ENCODE data around the gene CAMTA1.

DNA sequence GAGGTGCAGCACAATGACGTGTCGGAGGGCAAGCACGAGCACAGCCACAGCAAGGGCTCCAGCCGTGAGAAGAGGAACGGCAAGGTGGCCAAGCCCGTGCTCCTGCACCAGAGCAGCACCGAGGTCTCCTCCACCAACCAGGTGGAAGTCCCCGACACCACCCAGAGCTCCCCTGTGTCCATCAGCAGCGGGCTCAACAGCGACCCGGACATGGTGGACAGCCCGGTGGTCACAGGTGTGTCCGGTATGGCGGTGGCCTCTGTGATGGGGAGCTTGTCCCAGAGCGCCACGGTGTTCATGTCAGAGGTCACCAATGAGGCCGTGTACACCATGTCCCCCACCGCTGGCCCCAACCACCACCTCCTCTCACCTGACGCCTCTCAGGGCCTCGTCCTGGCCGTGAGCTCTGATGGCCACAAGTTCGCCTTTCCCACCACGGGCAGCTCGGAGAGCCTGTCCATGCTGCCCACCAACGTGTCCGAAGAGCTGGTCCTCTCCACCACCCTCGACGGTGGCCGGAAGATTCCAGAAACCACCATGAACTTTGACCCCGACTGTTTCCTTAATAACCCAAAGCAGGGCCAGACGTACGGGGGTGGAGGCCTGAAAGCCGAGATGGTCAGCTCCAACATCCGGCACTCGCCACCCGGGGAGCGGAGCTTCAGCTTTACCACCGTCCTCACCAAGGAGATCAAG, 878.3 kb downstream of the CAMTA1 start:
- no peak for TF ChIP-seq HNF4A (conservative IDR thresholded peaks at IDR 0.05)
- TF ChIP-seq, protein P1, sequence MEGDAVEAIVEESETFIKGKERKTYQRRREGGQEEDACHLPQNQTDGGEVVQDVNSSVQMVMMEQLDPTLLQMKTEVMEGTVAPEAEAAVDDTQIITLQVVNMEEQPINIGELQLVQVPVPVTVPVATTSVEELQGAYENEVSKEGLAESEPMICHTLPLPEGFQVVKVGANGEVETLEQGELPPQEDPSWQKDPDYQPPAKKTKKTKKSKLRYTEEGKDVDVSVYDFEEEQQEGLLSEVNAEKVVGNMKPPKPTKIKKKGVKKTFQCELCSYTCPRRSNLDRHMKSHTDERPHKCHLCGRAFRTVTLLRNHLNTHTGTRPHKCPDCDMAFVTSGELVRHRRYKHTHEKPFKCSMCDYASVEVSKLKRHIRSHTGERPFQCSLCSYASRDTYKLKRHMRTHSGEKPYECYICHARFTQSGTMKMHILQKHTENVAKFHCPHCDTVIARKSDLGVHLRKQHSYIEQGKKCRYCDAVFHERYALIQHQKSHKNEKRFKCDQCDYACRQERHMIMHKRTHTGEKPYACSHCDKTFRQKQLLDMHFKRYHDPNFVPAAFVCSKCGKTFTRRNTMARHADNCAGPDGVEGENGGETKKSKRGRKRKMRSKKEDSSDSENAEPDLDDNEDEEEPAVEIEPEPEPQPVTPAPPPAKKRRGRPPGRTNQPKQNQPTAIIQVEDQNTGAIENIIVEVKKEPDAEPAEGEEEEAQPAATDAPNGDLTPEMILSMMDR (IDR thresholded peaks at IDR 0.05; ENCODE audit: low read depth, low read length, missing input control), result no peak
- no peak for TF ChIP-seq YY1 (IDR thresholded peaks at IDR 0.05)
- TF ChIP-seq NR2F2 (IDR thresholded peaks at IDR 0.05), result no peak
- no peak for TF ChIP-seq GABPA (IDR thresholded peaks at IDR 0.05 in 1 of 2, conservative IDR thresholded peaks at IDR 0.05 in 1 of 2)
- TF ChIP-seq, protein P2, sequence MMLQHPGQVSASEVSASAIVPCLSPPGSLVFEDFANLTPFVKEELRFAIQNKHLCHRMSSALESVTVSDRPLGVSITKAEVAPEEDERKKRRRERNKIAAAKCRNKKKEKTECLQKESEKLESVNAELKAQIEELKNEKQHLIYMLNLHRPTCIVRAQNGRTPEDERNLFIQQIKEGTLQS (IDR thresholded peaks at IDR 0.05), result no peak
- no peak for TF ChIP-seq SP1 (IDR thresholded peaks at IDR 0.05)
- TF ChIP-seq, protein P3, sequence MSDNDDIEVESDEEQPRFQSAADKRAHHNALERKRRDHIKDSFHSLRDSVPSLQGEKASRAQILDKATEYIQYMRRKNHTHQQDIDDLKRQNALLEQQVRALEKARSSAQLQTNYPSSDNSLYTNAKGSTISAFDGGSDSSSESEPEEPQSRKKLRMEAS (IDR thresholded peaks at IDR 0.05), result no peak

Measured in liver (tissue), 3 donors.